MM.1S (cell line): Measurements from ENCODE around the gene P2RX6.

Experiments
- DNase-seq: peaks from one replicate; pipeline ENCODE4 v3.0.0-alpha.2; 2015
- H2AFZ ChIP-seq: fragments of 300-600 bp; sonication (generic); 2 replicates; pipeline ENCODE4 v1.6.0; 2016; ENCODE audit warnings: antibody characterized with exemption, low read length
- H3F3A ChIP-seq: fragments of 300-600 bp; sonication (generic); 2 replicates; pipeline ENCODE4 v1.6.1; 2016; ENCODE audit warnings: mild to moderate bottlenecking, antibody characterized with exemption, low read length, moderate library complexity, mixed read lengths; ENCODE audit not compliant: insufficient read depth
- H3K27ac ChIP-seq: fragments of 300-600 bp; sonication (generic); 2 replicates; pipeline ENCODE4 v1.5.1; 2016; ENCODE audit warnings: mild to moderate bottlenecking, low read length
- H3K27me3 ChIP-seq: fragments of 300-600 bp; sonication (generic); replicated peaks from 2 replicates; pipeline ENCODE4 v1.6.0; 2016; ENCODE audit warnings: low read length; ENCODE audit not compliant: insufficient read depth
- H3K36me3 ChIP-seq: fragments of 300-600 bp; sonication (generic); replicated peaks from 2 replicates; pipeline ENCODE4 v1.6.1; 2016; ENCODE audit warnings: mild to moderate bottlenecking, low read length, mixed read lengths; ENCODE audit not compliant: insufficient read depth
- H3K4me1 ChIP-seq: fragments of 300-600 bp; sonication (generic); 2 replicates; pipeline ENCODE4 v1.6.1; 2016; ENCODE audit warnings: low read length, mixed read lengths
- H3K4me2 ChIP-seq: fragments of 300-600 bp; sonication (generic); 2 replicates; pipeline ENCODE4 v1.6.0; 2016; ENCODE audit warnings: low read depth, low read length
- H3K4me3 ChIP-seq: fragments of 300-600 bp; sonication (generic); 2 replicates; pipeline ENCODE4 v1.5.1; 2016; ENCODE audit warnings: low read length, mixed read lengths
- H3K79me2 ChIP-seq: fragments of 300-600 bp; sonication (generic); 2 replicates; pipeline ENCODE4 v1.6.1; 2016; ENCODE audit warnings: mixed run types, low read length, mixed read lengths
- H3K9ac ChIP-seq: fragments of 300-600 bp; sonication (generic); 2 replicates; pipeline ENCODE4 v1.6.1; 2016; ENCODE audit warnings: low read length, mixed read lengths
- H3K9me2 ChIP-seq: fragments of 300-600 bp; sonication (generic); replicated peaks from 2 replicates; pipeline ENCODE4 v1.6.1; 2016; ENCODE audit warnings: mild to moderate bottlenecking, low read length, mixed read lengths; ENCODE audit not compliant: insufficient read depth
- H3K9me3 ChIP-seq: fragments of 300-600 bp; sonication (generic); replicated peaks from 2 replicates; pipeline ENCODE4 v1.6.1; 2016; ENCODE audit warnings: mild to moderate bottlenecking, low read length, mixed read lengths; ENCODE audit not compliant: insufficient read depth
- H4K20me1 ChIP-seq: fragments of 300-600 bp; sonication (generic); 2 replicates; pipeline ENCODE4 v1.6.1; 2016; ENCODE audit warnings: mild to moderate bottlenecking, low read length, moderate library complexity, mixed read lengths; ENCODE audit not compliant: insufficient read depth
- CTCF ChIP-seq: fragments of 300-600 bp; sonication (generic); IDR thresholded peaks from 2 replicates; pipeline ENCODE4 v1.5.1; 2016; ENCODE audit warnings: antibody characterized with exemption, low read length, mixed read lengths
- EZH2 ChIP-seq: fragments of 300-600 bp; sonication (generic); optimal IDR thresholded peaks from 2 replicates; pipeline ENCODE3; 2017; ENCODE audit warnings: low read depth, mild to moderate bottlenecking, antibody characterized with exemption, low read length, mixed read lengths
- EZH2phosphoT487 ChIP-seq: fragments of 300-600 bp; sonication (generic); IDR thresholded peaks from 2 replicates; pipeline ENCODE4 v1.6.1; 2018; ENCODE audit warnings: antibody characterized with exemption, low read length

Gene P2RX6

GRCh38 chr22:20981787-20982562 is 33.0 kb upstream of the P2RX6 start, which contains the start of gene LZTR1:
Gene LZTR1 (plus strand): TSS chr22:20982297. CDS start chr22:20982372, 75 bp downstream.
- Histone ChIP-seq H3K36me3 (no peaks in the 10 kb centered on the region), H3K4me3 (peak within 1 kb of the TSS; percentile 76), H3K4me1 (peaks cover 13% of the 10 kb centered on the region; the same call in 1 of the 2 replicates), H3K9me3 (no peaks in the 10 kb centered on the region), H4K20me1 (no peaks in the 10 kb centered on the region), H3K27me3 (peaks cover 9% of the 10 kb centered on the region; the same call in 1 of the 2 replicates), H2AFZ (peak within 1 kb of the TSS; percentile 76), H3K9me2 (no peaks in the 10 kb centered on the region), H3K4me2 (peak within 1 kb of the TSS; percentile 90), H3K79me2 (peaks cover 17% of the 10 kb centered on the region), H3K27ac (peak within 1 kb of the TSS; percentile 62; the same call in 1 of the 2 replicates), H3K9ac (peak within 1 kb of the TSS; percentile 74), H3F3A (no peaks in the 10 kb centered on the region)
- peak; percentile 84 for DNase-seq
- TF ChIP-seq EZH2phosphoT487: no peak
- no peak for TF ChIP-seq EZH2
- TF ChIP-seq CTCF: peak; percentile 60

- no peak for DNase-seq
- peaks cover 13% of the 10 kb centered on the region; the same call in 1 of the 2 replicates for H3K4me1 ChIP-seq
- no peaks in the 10 kb centered on the region for H3F3A ChIP-seq
- no peaks in the 10 kb centered on the region for H3K36me3 ChIP-seq
- H4K20me1 ChIP-seq: no peaks in the 10 kb centered on the region
- H3K27me3 ChIP-seq: peaks cover 4% of the 10 kb centered on the region; the same call in 1 of the 2 replicates
- peak overlapping the region; percentile 76 for H3K4me3 ChIP-seq
- H3K9me3 ChIP-seq: no peaks in the 10 kb centered on the region
- H3K9me2 ChIP-seq: no peaks in the 10 kb centered on the region
- H3K9ac ChIP-seq: peak overlapping the region; percentile 74
- H2AFZ ChIP-seq: peak overlapping the region; percentile 76
- peak overlapping the region; percentile 90 for H3K4me2 ChIP-seq
- H3K27ac ChIP-seq: no peak overlapping the region
- no peak for TF ChIP-seq EZH2
- no peak for TF ChIP-seq CTCF
- TF ChIP-seq EZH2phosphoT487: no peak
- peaks cover 17% of the 10 kb centered on the region for H3K79me2 ChIP-seq
Measured at GRCh38 chr22:20982563-20982882, 32.4 kb upstream of the P2RX6 start.

GRCh38 chr22:20983081-20983771 is 31.7 kb upstream of the P2RX6 start:
- Histone ChIP-seq H3K27ac (no peak overlapping the region), H2AFZ (peak overlapping the region; percentile 76; the same call in 1 of the 2 replicates)
- TF ChIP-seq CTCF: no peak
- TF ChIP-seq EZH2phosphoT487: no peak
- no peak for TF ChIP-seq EZH2

More at GRCh38 chr22:20983081-20983771, 31.7 kb upstream of the P2RX6 start:
- peak overlapping the region; percentile 76 for H3K4me3 ChIP-seq
- H3K9ac ChIP-seq: peak overlapping the region; percentile 74; the same call in 1 of the 2 replicates
- H3F3A ChIP-seq: no peaks in the 10 kb centered on the region
- H3K79me2 ChIP-seq: peaks cover 17% of the 10 kb centered on the region
- H4K20me1 ChIP-seq: no peaks in the 10 kb centered on the region
- H3K4me2 ChIP-seq: peak overlapping the region; percentile 90
- H3K36me3 ChIP-seq: no peaks in the 10 kb centered on the region
- peaks cover 13% of the 10 kb centered on the region; the same call in 1 of the 2 replicates for H3K4me1 ChIP-seq
- no peak for DNase-seq
- no peaks in the 10 kb centered on the region for H3K9me3 ChIP-seq
- H3K9me2 ChIP-seq: no peaks in the 10 kb centered on the region
- no peaks in the 10 kb centered on the region; the same call in 1 of the 2 replicates for H3K27me3 ChIP-seq
